Vagina (tissue), 2 donors: Measurements from ENCODE around the gene RSPO4.

Experiments
- POLR2AphosphoS5 ChIP-seq, 2 donors: sonication (generic); formaldehyde crosslinking; IDR thresholded peaks; one replicate each; pipeline ENCODE4 v1.9.0; 2017; ENCODE audit warnings: antibody characterized with exemption in 2 of 2, mild to moderate bottlenecking in 2 of 2, low read depth in 1 of 2; ENCODE audit not compliant: insufficient read depth in 1 of 2
- TF ChIP-seq, protein P1 (sequence below), 3 experiments: fragments of 450-650 bp in 2 of 3; fragments of 200-600 bp in 1 of 3; sonication (generic) in 1 of 3; IDR thresholded peaks; one replicate each; pipeline ENCODE4 v1.5.1; 2017 to 2019; ENCODE audit warnings: antibody characterized with exemption in 3 of 3, mild to moderate bottlenecking in 2 of 3, moderate library complexity in 2 of 3

- TF ChIP-seq, protein P1, sequence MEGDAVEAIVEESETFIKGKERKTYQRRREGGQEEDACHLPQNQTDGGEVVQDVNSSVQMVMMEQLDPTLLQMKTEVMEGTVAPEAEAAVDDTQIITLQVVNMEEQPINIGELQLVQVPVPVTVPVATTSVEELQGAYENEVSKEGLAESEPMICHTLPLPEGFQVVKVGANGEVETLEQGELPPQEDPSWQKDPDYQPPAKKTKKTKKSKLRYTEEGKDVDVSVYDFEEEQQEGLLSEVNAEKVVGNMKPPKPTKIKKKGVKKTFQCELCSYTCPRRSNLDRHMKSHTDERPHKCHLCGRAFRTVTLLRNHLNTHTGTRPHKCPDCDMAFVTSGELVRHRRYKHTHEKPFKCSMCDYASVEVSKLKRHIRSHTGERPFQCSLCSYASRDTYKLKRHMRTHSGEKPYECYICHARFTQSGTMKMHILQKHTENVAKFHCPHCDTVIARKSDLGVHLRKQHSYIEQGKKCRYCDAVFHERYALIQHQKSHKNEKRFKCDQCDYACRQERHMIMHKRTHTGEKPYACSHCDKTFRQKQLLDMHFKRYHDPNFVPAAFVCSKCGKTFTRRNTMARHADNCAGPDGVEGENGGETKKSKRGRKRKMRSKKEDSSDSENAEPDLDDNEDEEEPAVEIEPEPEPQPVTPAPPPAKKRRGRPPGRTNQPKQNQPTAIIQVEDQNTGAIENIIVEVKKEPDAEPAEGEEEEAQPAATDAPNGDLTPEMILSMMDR (IDR thresholded peaks at IDR 0.05), result no peak
- no peak for TF ChIP-seq POLR2AphosphoS5 (IDR thresholded peaks at IDR 0.05; ENCODE audit: insufficient read depth in 1 of 2, low read depth in 1 of 2)
These were observed 84.7 kb downstream of the RSPO4 start for GRCh38 chr20:917416-917815.
